ENCODE data around the gene KLHL3.

KLHL3 gene

DNA sequence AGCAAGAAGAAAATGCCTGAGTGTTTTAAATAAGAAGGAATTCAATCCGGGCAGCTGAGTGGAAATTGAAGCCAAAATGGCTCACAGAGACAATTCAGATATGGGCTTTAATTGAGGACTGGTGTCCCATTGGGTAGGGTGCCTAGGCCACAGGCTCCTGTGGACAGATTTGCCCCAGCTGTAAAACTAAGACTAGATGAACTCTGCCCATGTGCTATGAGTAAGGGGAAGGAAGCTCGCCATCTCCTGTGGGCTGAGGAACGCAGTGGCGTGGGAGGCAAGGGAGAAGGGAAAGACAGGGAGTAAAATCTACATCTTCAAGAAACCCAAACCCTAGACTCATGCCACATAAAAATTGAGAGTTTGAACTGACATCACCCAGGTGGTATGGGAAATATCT lies 66.1 kb downstream of the KLHL3 start:
- no peaks in the 10 kb centered on the region for H3K36me3 ChIP-seq (ENCODE audit: control insufficient read depth, insufficient read depth, low read length)
- H3K27ac ChIP-seq (ENCODE audit: low read depth, low read length): no peak overlapping the region
- H3K4me1 ChIP-seq (ENCODE audit: control insufficient read depth, insufficient read depth, low read length): no peaks in the 10 kb centered on the region
- H3K27me3 ChIP-seq (ENCODE audit: control insufficient read depth, insufficient read depth, low read length): no peaks in the 10 kb centered on the region
- H3K4me3 ChIP-seq (ENCODE audit: low read length): no peak overlapping the region
- H3K9ac ChIP-seq (ENCODE audit: low read length): no peak overlapping the region

DNA sequence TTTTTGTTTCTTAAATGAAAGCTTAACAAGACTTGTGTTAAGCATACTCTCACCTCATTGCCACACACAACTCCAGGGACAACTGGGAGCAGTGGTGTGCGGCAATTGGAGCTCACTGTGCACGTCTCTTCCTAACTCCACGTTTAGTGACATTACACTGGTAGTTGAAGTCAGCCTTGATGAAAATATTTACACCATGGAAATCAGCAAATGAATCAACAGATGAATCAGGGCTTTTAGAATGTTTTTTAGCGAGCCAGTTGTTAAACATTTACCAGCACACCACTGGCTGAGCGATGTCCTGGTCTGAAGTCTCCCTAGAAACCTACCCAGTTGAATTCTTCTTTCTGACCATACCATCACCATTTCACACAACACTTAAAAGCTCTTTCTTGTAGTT lies 67.3 kb downstream of the KLHL3 start:
- H3K4me1 ChIP-seq (ENCODE audit: control insufficient read depth, insufficient read depth, low read length): no peaks in the 10 kb centered on the region
- no peaks in the 10 kb centered on the region for H3K27me3 ChIP-seq (ENCODE audit: control insufficient read depth, insufficient read depth, low read length)
- no peak overlapping the region for H3K4me3 ChIP-seq (ENCODE audit: low read length)
- no peak overlapping the region for H3K9ac ChIP-seq (ENCODE audit: low read length)
- no peaks in the 10 kb centered on the region for H3K36me3 ChIP-seq (ENCODE audit: control insufficient read depth, insufficient read depth, low read length)
- no peak overlapping the region for H3K27ac ChIP-seq (ENCODE audit: low read depth, low read length)

DNA sequence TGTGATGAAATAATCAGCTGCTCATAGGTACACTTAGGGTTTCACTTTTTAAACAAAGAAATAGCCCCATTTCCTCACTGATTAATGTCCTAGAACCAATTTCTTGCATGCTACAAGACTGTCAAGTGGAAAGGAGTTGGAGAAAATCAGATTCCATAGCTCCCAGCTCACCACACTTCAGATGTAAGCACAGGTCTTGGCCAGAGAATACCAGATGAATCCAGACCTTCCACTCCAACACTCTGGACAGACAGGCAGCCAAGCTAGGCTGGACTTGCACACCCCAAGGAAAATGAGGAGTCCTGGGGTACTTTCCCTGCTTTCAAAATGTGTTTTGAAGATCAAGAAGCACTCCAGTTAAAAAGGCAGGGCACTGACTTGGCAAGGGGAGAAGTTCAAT lies 68.5 kb downstream of the KLHL3 start:
- Histone ChIP-seq H3K4me3 (ENCODE audit: low read length) (no peak overlapping the region), H3K9ac (ENCODE audit: low read length) (no peak overlapping the region), H3K27me3 (ENCODE audit: control insufficient read depth, insufficient read depth, low read length) (no peaks in the 10 kb centered on the region), H3K4me1 (ENCODE audit: control insufficient read depth, insufficient read depth, low read length) (no peaks in the 10 kb centered on the region), H3K27ac (ENCODE audit: low read depth, low read length) (no peak overlapping the region), H3K36me3 (ENCODE audit: control insufficient read depth, insufficient read depth, low read length) (no peaks in the 10 kb centered on the region)

DNA sequence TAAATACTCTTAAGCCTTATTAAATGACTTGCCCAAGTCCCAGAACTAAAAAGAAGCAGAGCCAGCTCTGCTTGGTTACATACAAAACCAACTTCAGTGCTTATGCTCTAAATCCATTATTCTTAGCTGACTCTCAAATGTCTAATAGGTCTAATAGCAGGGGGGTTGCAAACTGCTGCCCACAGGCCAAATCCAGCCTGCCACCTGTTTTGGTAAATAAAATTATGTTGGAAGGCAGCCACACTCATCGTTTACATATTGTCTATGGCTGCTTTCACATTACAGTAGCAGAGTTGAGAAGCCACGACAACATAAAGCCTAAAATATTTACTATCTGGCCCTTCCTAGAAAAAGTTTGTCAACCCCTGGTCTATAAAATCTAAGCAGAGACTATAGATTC lies 69.0 kb downstream of the KLHL3 start:
- Histone ChIP-seq H3K27me3 (ENCODE audit: control insufficient read depth, insufficient read depth, low read length) (no peaks in the 10 kb centered on the region), H3K4me3 (ENCODE audit: low read length) (no peak overlapping the region), H3K9ac (ENCODE audit: low read length) (no peak overlapping the region), H3K4me1 (ENCODE audit: control insufficient read depth, insufficient read depth, low read length) (no peaks in the 10 kb centered on the region), H3K36me3 (ENCODE audit: control insufficient read depth, insufficient read depth, low read length) (no peaks in the 10 kb centered on the region), H3K27ac (ENCODE audit: low read depth, low read length) (no peak overlapping the region)

DNA sequence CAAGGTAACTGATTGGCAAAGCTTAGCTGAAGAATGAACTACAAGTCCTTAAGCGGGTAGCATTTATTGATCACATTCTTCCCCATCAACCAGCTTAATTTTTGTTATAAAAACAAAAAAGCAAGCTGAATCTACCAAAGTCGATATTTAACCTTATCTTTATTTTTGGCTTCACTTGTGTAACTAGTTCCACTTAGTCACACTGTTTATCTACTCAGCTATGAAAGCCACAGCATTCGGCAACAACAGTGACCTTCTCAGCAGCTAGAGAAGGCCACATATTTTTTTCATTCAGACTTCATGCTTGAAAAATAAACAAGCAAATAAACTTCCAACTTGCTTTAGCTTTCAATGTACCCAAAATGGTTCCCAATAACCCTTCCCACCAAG lies 69.4 kb downstream of the KLHL3 start:
- Histone ChIP-seq H3K4me3 (ENCODE audit: low read length) (no peak overlapping the region), H3K36me3 (ENCODE audit: control insufficient read depth, insufficient read depth, low read length) (no peaks in the 10 kb centered on the region), H3K9ac (ENCODE audit: low read length) (no peak overlapping the region), H3K27me3 (ENCODE audit: control insufficient read depth, insufficient read depth, low read length) (no peaks in the 10 kb centered on the region), H3K27ac (ENCODE audit: low read depth, low read length) (no peak overlapping the region), H3K4me1 (ENCODE audit: control insufficient read depth, insufficient read depth, low read length) (no peaks in the 10 kb centered on the region)

DNA sequence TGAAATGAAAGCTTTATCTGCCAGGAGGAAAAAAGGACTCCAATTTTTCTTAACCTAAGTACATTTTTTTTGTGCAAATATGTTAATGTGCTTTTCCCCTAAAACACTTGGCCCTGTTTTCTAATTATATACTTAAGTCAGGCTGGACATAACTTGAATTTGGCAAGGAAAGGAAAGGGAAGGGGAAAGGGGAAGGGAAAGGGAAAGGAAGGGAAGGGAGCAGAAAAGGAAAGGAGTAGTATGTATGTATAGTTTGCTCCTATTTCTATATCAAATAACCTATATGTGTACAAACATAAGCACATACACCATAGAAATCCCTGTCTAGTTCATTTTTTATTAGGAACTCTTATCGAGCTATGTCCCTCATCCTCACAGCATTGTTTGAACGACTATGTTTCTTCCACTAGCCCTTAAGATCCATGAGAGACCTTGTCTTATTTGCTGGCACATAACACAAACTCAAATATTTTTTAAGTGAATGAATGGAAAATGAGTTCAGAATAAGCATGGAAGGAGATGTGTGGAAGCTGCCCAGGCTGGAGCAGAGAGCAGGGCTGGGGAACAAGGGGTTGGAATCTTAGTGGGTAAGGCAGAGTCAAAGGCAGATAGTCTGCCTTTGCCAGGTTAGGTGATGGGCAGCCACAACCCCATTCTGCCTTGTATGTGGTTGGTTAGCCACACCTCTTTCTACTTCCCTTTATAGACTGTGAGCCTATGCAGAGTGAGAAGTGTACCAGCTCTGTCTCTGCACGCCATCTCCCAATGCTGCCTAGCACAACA lies 70.0 kb downstream of the KLHL3 start:
- Histone ChIP-seq H3K4me1 (ENCODE audit: control insufficient read depth, insufficient read depth, low read length) (no peaks in the 10 kb centered on the region), H3K9ac (ENCODE audit: low read length) (no peak overlapping the region), H3K27ac (ENCODE audit: low read depth, low read length) (no peak overlapping the region), H3K36me3 (ENCODE audit: control insufficient read depth, insufficient read depth, low read length) (no peaks in the 10 kb centered on the region), H3K27me3 (ENCODE audit: control insufficient read depth, insufficient read depth, low read length) (no peaks in the 10 kb centered on the region), H3K4me3 (ENCODE audit: low read length) (no peak overlapping the region)

DNA sequence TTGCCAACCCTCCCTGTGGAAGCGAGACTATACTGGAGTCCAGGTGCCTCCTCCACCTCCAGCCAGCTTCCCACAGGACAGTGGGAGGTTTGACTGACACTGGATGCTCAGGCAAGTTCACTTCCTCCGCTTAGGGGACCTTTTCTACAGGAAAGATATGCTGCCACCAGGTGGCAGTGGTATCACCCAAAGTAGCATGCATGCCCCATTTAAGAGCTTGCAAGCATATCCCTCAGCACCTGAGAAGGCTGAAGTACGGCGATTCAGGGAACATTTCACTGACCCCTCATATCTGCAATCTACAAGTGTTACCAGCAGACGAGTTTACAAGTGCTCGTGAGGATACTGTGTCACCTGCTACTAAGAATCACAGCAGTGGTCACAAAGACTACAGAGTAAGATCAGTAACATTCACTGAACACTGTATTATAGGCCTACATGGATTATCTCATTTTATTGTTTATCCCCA lies 75.5 kb downstream of the KLHL3 start:
- Histone ChIP-seq H3K9ac (ENCODE audit: low read length) (no peak overlapping the region), H3K27me3 (ENCODE audit: control insufficient read depth, insufficient read depth, low read length) (no peaks in the 10 kb centered on the region), H3K4me1 (ENCODE audit: control insufficient read depth, insufficient read depth, low read length) (no peaks in the 10 kb centered on the region), H3K36me3 (ENCODE audit: control insufficient read depth, insufficient read depth, low read length) (no peaks in the 10 kb centered on the region), H3K4me3 (ENCODE audit: low read length) (no peak overlapping the region), H3K27ac (ENCODE audit: low read depth, low read length) (no peak overlapping the region)

DNA sequence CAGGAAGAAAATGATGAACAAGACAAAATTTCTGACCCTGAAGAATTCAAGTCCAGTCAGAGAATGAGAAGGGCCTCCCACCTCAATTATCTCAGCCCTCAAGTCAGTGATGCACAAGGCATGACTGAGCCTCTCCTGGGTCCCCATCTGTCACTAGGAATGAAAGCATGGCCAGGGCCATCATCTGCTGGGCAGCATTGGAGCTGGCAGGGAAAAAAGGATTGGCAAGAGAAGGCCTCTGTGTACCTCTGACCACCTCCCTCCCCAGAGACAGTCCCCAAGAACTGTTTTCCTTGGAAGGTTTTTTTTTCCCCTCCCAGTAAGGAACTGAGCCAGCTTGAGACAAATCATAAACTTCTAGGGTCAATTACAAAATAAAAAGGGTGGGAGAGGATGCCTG lies 76.7 kb downstream of the KLHL3 start:
- no peaks in the 10 kb centered on the region for H3K4me1 ChIP-seq (ENCODE audit: control insufficient read depth, insufficient read depth, low read length)
- H3K27me3 ChIP-seq (ENCODE audit: control insufficient read depth, insufficient read depth, low read length): no peaks in the 10 kb centered on the region
- no peak overlapping the region for H3K4me3 ChIP-seq (ENCODE audit: low read length)
- no peak overlapping the region for H3K9ac ChIP-seq (ENCODE audit: low read length)
- no peak overlapping the region for H3K27ac ChIP-seq (ENCODE audit: low read depth, low read length)
- no peaks in the 10 kb centered on the region for H3K36me3 ChIP-seq (ENCODE audit: control insufficient read depth, insufficient read depth, low read length)

DNA sequence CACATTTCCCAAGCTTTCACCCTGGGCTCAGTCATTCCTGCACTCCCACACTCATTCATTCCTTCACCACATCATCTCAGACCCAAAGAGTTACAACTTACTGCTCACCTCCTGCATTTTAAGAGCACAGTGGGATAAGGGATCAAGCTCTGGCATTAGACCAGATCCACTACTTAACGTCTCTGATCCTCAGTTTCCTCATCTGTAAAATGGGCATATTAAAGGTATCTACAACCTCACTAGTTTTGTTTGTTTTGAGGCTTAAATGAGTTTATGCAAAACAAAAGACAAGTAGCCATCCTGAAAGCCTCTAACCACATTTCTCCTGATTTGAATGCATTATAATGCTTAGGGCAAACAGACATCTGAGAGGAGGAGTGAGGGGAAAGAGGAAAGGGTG lies 77.6 kb downstream of the KLHL3 start:
- no peak overlapping the region for H3K27ac ChIP-seq (ENCODE audit: low read depth, low read length)
- no peaks in the 10 kb centered on the region for H3K36me3 ChIP-seq (ENCODE audit: control insufficient read depth, insufficient read depth, low read length)
- H3K9ac ChIP-seq (ENCODE audit: low read length): no peak overlapping the region
- no peaks in the 10 kb centered on the region for H3K27me3 ChIP-seq (ENCODE audit: control insufficient read depth, insufficient read depth, low read length)
- no peak overlapping the region for H3K4me3 ChIP-seq (ENCODE audit: low read length)
- H3K4me1 ChIP-seq (ENCODE audit: control insufficient read depth, insufficient read depth, low read length): no peaks in the 10 kb centered on the region

DNA sequence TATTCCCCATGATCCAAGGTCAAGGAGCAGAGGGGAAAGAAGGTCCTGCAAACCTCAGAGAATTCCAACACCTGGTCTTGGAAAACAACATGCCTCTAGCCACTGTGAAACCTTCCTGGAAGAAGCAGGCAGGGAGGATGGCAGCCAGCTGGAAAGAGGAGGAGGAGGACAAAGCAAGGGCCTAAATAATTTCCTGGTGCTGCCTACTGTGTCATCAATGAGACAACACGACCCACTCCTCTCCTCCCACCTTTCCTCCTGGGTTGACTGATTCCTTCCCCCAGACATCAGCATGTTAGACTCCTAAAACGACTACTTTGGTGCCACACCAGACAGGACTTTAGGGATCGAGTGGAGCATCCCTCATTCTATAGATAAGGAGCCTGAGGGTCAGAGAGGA lies 78.8 kb downstream of the KLHL3 start:
- H3K4me3 ChIP-seq (ENCODE audit: low read length): no peak overlapping the region

DNA sequence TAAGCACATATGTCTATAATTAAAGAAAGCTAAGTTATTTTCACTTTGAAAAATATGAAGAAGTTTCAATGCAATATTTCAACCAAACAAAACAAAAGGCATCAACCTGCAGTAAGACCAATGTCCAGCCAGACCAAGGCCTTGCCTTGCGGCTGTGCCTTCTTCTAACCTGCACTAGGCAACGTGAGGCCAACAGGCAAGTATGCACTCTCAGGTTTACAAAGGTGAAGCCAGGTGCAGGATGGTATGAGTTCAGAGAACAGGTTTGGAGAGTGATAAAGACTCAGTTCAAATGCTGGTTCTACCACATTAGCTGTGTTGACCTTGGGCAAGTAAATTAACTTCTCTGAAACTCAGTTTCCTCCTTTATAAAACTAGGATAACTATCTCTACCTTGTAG lies 79.3 kb downstream of the KLHL3 start:
- Histone ChIP-seq H3K4me3 (ENCODE audit: low read length) (no peak overlapping the region), H3K9ac (ENCODE audit: low read length) (no peak overlapping the region), H3K27me3 (ENCODE audit: control insufficient read depth, insufficient read depth, low read length) (no peaks in the 10 kb centered on the region)

More for the DNA sequence above, 78.8 kb downstream of the KLHL3 start:
- Histone ChIP-seq H3K27ac (ENCODE audit: low read depth, low read length) (no peak overlapping the region), H3K4me1 (ENCODE audit: control insufficient read depth, insufficient read depth, low read length) (no peaks in the 10 kb centered on the region), H3K36me3 (ENCODE audit: control insufficient read depth, insufficient read depth, low read length) (no peaks in the 10 kb centered on the region), H3K9ac (ENCODE audit: low read length) (no peak overlapping the region), H3K27me3 (ENCODE audit: control insufficient read depth, insufficient read depth, low read length) (no peaks in the 10 kb centered on the region)

DNA sequence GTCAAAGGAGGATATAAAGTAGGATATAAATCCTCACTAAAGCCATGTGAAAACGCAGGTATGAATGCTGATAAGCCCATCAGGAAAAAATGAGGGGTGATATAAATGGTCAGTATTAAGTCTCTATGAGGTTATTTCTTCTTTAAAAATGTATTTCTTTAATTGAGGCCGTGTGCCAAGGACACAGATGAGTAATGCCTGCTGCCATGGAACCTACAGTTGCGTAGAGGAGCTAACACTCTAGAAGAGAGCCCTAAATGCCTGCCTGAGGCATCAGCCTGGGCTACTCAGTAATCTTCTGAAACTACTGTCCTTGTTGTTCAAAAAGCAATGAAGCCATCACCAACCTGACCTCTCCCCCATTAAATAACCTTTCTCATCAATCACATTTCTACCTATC lies 84.9 kb downstream of the KLHL3 start:
- Histone ChIP-seq H3K4me1 (ENCODE audit: control insufficient read depth, insufficient read depth, low read length) (no peaks in the 10 kb centered on the region), H3K4me3 (ENCODE audit: low read length) (no peak overlapping the region), H3K36me3 (ENCODE audit: control insufficient read depth, insufficient read depth, low read length) (no peaks in the 10 kb centered on the region), H3K27me3 (ENCODE audit: control insufficient read depth, insufficient read depth, low read length) (no peaks in the 10 kb centered on the region), H3K9ac (ENCODE audit: low read length) (no peak overlapping the region), H3K27ac (ENCODE audit: low read depth, low read length) (no peak overlapping the region)

More for the DNA sequence above, 79.3 kb downstream of the KLHL3 start:
- no peak overlapping the region for H3K27ac ChIP-seq (ENCODE audit: low read depth, low read length)
- no peaks in the 10 kb centered on the region for H3K36me3 ChIP-seq (ENCODE audit: control insufficient read depth, insufficient read depth, low read length)
- no peaks in the 10 kb centered on the region for H3K4me1 ChIP-seq (ENCODE audit: control insufficient read depth, insufficient read depth, low read length)

DNA sequence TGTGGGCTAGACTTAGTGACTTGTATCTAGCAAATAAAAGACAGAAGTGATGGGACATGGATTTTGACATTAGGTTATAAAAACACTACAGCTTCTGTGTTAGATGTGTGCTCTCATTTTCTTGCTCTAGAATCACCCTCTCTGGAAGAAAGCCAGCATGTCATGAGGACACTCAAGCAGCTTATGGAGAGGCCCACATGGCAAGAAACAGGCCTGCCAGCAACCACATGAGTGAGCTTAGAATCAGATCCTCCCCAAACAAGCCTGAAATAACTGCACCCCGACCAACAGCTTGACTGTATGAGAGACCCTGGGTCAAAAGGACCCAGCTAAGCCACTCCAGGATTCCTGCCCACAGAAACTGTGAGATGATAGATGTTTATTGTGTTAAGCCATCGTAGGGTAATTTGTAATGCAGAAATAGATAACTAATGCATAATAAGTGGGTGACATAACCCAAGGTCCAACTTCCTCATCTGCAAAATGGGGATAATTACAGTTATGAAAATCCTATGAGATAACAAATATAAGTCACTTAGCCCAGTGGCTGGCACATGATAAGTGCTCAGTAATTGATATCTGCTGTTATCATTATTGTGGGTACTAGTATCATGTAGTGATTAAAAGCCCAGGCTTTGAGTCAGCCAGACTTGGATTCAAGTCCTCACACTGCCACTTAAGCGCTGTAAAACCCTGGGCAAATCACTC lies 86.5 kb downstream of the KLHL3 start:
- Histone ChIP-seq H3K27ac (ENCODE audit: low read depth, low read length) (no peak overlapping the region), H3K9ac (ENCODE audit: low read length) (no peak overlapping the region), H3K4me1 (ENCODE audit: control insufficient read depth, insufficient read depth, low read length) (no peaks in the 10 kb centered on the region), H3K27me3 (ENCODE audit: control insufficient read depth, insufficient read depth, low read length) (no peaks in the 10 kb centered on the region), H3K4me3 (ENCODE audit: low read length) (no peak overlapping the region), H3K36me3 (ENCODE audit: control insufficient read depth, insufficient read depth, low read length) (no peaks in the 10 kb centered on the region)
